Stomach smooth muscle (tissue), 2 donors: Measurements from ENCODE around the gene NACC1.
A peak's percentile ranks its signal among the peaks of the same experiment; 100 is the strongest.
"Not testable (repeated sequence)": the region's sequence is repeated elsewhere in the genome, so short reads cannot be mapped to it uniquely, and the experiment has no call there.

Experiments used
- H3K27ac ChIP-seq: one replicate; pipeline ENCODE4 v1.7.0; 2013; ENCODE audit warnings: mild to moderate bottlenecking, low read length, inconsistent platforms
- H3K27me3 ChIP-seq, 2 donors: one replicate each; pipeline ENCODE4 v1.7.0; 2013; ENCODE audit warnings: low read length in 2 of 2; ENCODE audit not compliant: insufficient read depth in 2 of 2, control insufficient read depth in 1 of 2
- H3K36me3 ChIP-seq, 2 donors: one replicate each; pipeline ENCODE4 v1.7.0; 2013; ENCODE audit warnings: low read length in 2 of 2; ENCODE audit not compliant: control insufficient read depth in 2 of 2, insufficient read depth in 2 of 2
- H3K4me1 ChIP-seq: one replicate; pipeline ENCODE4 v1.7.0; 2013; ENCODE audit warnings: low read length; ENCODE audit not compliant: control insufficient read depth, insufficient read depth
- H3K4me3 ChIP-seq, 2 donors: one replicate each; pipeline ENCODE4 v1.7.0; 2013; ENCODE audit warnings: low read length in 2 of 2
- H3K9ac ChIP-seq, 2 donors: one replicate each; pipeline ENCODE4 v1.7.0; 2013; ENCODE audit warnings: low read length in 2 of 2, mild to moderate bottlenecking in 1 of 2
- H3K9me3 ChIP-seq, 2 donors: one replicate each; pipeline ENCODE4 v1.7.0; 2013; ENCODE audit warnings: low read length in 2 of 2; ENCODE audit not compliant: control insufficient read depth in 2 of 2
- donor health status: healthy.
- donor health status: Pancreatic carcinoma.

NACC1 gene

DNA sequence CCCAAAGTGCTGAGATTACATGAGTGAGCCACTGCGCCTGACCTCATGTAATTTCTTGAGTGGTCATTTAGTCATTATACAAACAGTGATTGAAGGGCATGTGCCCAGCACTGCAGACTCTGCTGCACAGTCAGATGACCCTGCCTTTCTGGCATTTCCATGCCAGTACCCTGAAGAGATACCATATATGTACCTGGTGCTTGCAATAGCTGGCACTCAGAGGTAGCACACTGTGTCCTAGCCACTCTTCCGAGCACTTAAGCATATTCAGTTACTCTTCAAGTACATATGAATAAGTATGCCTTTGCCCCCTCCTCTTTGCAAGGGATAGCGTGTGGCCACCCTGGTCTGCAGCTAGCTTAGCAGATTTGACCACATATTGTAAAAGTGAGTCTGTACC, 16.6 kb downstream of the NACC1 start:
- Histone ChIP-seq H3K4me1 (peaks cover 16% of the 10 kb centered on the region), H3K36me3 (peaks cover 9 to 22% of the 10 kb centered on the region in 2 donors), H3K27me3 (no peaks in the 10 kb centered on the region), H3K9ac (no peak overlapping the region), H3K4me3 (no peak overlapping the region), H3K27ac (peak overlapping the region; percentile 18), H3K9me3 (no peaks in the 10 kb centered on the region)

DNA sequence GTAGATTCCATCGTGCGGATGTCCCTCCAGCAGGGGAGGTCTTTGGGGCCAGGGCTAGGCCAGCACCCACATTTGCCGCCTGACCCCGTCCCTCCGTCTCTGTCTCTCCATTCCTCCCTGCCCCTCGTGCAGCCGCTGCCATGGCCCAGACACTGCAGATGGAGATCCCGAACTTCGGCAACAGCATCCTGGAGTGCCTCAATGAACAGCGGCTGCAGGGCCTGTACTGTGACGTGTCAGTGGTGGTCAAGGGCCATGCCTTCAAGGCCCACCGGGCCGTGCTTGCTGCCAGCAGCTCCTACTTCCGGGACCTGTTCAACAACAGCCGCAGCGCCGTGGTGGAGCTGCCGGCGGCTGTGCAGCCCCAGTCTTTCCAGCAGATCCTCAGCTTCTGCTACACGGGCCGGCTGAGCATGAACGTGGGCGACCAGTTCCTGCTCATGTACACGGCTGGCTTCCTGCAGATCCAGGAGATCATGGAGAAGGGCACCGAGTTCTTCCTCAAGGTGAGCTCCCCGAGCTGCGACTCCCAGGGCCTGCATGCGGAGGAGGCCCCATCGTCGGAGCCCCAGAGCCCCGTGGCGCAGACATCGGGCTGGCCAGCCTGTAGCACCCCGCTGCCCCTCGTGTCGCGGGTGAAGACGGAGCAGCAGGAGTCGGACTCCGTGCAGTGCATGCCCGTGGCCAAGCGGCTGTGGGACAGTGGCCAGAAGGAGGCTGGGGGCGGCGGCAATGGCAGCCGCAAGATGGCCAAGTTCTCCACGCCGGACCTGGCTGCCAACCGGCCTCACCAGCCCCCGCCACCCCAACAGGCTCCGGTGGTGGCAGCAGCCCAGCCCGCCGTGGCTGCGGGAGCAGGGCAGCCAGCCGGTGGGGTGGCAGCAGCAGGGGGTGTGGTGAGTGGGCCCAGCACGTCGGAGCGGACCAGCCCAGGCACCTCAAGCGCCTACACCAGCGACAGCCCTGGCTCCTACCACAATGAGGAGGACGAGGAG, 17.3 kb downstream of the NACC1 start:
- peaks cover 9 to 22% of the 10 kb centered on the region in 2 donors for H3K36me3 ChIP-seq
- H3K27ac ChIP-seq: peak overlapping the region; percentile 18
- no peaks in the 10 kb centered on the region for H3K27me3 ChIP-seq

DNA sequence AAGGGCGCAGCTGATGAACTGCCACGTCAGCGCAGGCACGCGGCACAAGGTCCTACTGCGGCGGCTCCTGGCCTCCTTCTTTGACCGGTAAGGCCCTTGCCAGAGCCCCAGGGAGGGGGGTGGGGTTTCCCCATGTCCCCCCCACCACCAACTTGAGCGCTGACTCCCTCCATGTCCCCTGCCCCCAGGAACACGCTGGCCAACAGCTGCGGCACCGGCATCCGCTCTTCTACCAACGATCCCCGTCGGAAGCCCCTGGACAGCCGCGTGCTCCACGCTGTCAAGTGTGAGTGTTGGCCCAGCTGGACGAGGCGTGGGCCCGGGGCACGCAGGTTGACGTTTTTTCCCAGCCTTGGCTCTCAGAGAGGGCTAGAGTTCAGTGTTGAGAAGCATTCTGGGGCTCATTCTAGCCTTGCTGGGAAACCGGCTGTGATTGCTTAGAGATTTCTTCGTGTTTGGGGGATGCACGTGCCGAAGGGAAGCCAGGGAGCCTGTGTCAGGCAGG, 19.3 kb downstream of the NACC1 start:
- Histone ChIP-seq H3K9me3 (no peaks in the 10 kb centered on the region), H3K4me1 (peaks cover 16% of the 10 kb centered on the region), H3K27ac (no peak overlapping the region), H3K27me3 (no peaks in the 10 kb centered on the region), H3K36me3 (peaks cover 9 to 22% of the 10 kb centered on the region in 2 donors), H3K4me3 (no peak overlapping the region), H3K9ac (no peak overlapping the region)

More for the DNA sequence above, 17.3 kb downstream of the NACC1 start:
- Histone ChIP-seq H3K9me3 (no peaks in the 10 kb centered on the region), H3K9ac (no peak overlapping the region), H3K4me3 (no peak overlapping the region), H3K4me1 (peaks cover 16% of the 10 kb centered on the region)

DNA sequence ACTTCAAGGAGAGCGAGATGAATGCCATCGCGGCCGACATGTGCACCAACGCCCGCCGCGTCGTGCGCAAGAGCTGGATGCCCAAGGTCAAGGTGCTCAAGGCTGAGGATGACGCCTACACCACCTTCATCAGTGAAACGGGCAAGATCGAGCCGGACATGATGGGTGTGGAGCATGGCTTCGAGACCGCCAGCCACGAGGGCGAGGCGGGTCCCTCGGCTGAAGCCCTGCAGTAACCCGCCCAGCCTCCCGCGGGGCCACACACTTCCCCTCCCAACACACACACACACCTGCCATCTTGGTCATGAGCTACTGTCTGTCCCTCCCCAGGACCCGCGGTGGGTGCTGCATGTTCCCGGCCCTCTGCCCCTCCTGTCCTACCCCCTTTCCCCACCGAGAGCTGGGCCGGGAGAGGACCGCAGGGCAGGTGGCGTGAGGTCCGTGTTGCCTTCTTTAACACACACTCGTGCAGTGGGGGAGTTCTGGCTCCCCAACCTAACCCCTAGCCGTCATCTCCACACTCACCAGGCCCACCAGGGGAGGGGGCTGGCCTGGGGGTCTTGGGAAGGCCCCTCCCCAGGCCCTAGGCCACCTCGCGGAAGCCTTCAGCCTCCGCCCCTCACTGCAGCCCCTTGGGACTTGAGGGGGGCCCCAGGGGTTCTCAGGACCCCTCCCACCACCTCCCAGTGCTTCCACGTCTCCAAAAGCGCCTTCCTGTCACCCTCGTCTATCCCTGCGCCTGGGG, 20.3 kb downstream of the NACC1 start:
- H3K9ac ChIP-seq: no peak overlapping the region
- peaks cover 10% of the 10 kb centered on the region for H3K4me1 ChIP-seq
- H3K27ac ChIP-seq: no peak overlapping the region
- H3K4me3 ChIP-seq: no peak overlapping the region
- H3K36me3 ChIP-seq: peaks cover 9 to 20% of the 10 kb centered on the region in 2 donors
- H3K27me3 ChIP-seq: no peaks in the 10 kb centered on the region
- H3K9me3 ChIP-seq: no peaks in the 10 kb centered on the region

DNA sequence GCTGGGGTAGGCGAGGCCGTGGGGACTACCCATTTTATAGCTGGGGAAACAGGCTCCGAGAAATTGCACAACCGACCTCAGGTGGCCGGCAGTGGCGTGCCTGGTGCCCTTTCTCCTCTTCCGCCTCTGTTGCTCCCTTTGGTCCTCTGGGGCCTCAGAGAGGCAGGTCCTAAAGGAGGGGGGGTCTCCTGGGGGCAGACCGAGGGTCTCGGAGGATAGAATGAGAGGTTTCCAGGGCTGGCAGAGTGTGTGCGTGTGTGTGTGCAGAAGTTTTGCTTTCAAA, 20.8 kb downstream of the NACC1 start:
- Histone ChIP-seq H3K4me3 (no peak overlapping the region), H3K27me3 (no peaks in the 10 kb centered on the region), H3K9ac (no peak overlapping the region), H3K36me3 (peaks cover 10 to 20% of the 10 kb centered on the region in 2 donors), H3K9me3 (no peaks in the 10 kb centered on the region), H3K4me1 (peaks cover 10% of the 10 kb centered on the region), H3K27ac (no peak overlapping the region)

DNA sequence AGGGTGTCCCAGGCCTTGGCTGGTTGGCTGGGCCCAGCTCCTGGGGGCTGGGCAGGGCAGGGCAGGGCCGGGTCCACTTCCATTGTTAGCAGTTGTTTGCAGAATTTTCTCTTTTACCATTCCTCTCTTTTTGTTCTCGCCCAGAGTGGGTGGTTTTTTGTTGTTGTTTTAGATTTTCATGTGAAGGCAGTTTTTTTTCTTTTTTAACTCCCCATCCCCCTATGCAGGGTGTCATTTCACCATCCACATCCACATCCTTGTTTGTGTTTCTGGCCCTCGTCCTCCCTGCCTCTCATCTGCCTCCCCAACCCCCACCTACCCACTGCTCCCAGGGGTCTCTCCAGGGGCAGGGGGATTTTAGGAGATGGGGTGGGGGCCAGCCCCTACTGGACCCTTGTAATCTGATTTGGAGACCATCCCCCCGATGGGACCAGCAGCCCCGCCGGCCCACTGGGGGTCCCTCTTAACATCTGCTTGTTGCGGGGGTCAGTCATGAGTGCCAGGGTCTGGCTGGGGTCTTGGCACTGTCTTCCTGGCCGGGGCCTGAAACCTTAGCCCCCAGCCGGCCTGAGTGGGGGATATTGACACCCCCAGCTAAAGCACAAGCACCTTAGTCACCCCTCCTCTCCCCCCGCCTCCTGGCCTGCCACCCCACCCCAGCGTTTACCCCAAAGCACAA, 21.7 kb downstream of the NACC1 start:
- no peak overlapping the region for H3K4me3 ChIP-seq
- peaks cover 17 to 25% of the 10 kb centered on the region in 2 donors for H3K36me3 ChIP-seq
- no peak overlapping the region for H3K27ac ChIP-seq

DNA sequence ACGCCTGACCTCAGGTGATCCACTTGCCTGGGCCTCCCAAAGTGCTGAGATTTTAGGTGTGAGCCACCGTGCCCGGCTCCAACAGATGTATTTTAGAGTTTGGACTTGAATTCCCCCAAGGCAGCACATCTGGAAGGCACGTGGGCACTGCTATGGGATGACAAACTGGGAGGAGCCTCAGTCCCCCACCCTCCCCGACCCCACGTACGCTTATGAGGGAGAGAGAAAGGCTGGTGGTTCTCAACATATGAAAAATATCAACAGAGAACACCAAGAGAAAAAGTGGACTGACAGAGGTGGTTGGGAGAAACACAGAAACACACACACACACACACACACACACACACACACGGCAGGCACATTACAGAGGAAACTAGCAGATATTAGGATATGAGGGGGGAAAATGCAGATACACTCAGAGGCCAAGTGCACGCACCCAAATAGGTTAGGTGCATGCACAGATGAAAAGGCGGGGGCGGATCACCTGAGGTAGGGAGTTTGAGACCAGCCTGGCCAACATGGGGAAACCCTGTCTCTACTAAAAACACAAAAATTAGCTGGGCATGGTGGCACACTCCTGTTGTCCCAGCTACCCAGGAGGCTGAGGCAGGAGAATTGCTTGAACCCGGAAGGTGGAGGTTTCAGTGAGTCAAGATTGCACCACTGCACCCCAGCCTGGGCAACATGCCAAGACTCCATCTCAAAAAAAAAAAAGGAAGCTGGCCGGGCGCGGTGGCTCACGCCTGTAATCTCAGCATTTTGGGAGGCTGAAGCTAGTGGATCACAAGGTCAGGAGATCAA, 28.9 kb downstream of the NACC1 start:
- H3K4me3 ChIP-seq: no peak overlapping the region
- H3K9me3 ChIP-seq: no peaks in the 10 kb centered on the region
- no peak overlapping the region for H3K27ac ChIP-seq
- H3K9ac ChIP-seq: no peak overlapping the region
- H3K27me3 ChIP-seq: no peaks in the 10 kb centered on the region
- H3K36me3 ChIP-seq: peaks cover 8 to 12% of the 10 kb centered on the region in 2 donors
- H3K4me1 ChIP-seq: peaks cover 9% of the 10 kb centered on the region

More for the DNA sequence above, 21.7 kb downstream of the NACC1 start:
- H3K4me1 ChIP-seq: peaks cover 3% of the 10 kb centered on the region
- H3K9ac ChIP-seq: no peak overlapping the region
- H3K27me3 ChIP-seq: no peaks in the 10 kb centered on the region
- no peaks in the 10 kb centered on the region for H3K9me3 ChIP-seq

DNA sequence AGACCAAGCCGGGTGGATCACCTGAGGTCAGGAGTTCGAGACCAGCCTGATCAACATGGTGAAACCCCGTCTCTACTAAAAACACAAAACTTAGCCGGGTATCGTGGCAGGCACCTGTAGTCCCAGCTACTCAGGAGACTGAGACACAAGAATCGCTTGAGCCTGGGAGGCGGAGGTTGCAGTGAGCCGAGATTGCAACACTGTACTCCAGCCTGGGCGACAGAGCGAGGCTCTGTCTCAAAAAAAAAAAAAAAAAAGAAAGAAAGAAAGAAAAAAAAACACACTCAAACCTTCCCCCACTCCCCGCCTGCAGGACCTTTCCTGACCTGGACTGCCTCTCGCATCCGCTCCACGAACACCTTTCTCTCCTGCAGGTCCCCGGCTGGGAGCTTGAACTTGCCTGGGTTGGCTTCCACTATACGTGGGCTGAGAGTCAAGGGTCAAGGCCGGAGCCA, 31.1 kb downstream of the NACC1 start:
- Histone ChIP-seq H3K4me3 (peak overlapping the region; percentile 97 to 98), H3K27ac (peak overlapping the region; percentile 100), H3K9ac (peak overlapping the region; percentile 60 to 100), H3K4me1 (peaks cover 22% of the 10 kb centered on the region)
- not testable (repeated sequence) for H3K27me3 ChIP-seq, H3K9me3 ChIP-seq, H3K36me3 ChIP-seq

DNA sequence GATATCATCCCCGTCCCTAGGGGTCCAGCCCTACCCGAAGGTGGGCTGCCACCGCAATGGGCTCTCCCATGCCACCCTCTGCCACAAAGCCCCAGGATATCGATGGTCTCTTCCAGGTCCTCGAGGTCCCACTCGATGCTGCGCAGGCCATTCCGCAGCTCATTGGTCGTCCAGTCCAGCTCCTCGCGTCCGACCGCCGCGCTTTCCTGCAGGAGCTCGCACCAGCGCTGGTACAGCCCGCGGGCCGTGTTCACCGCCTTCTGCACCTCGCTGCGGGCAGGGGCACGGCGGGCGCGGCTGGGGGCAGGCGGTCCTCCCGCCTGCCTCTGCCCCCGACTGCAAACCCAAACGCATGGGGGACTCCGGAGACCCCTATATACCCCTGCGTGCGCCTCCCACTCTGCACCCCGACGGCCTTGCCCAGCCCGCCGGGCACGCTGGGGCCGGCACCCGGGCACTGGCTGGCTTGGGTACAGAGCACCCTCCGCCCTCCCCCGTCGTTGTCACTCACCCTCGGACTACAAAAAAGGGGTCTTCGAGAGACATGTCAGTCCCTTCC, 31.6 kb downstream of the NACC1 start:
- H3K27me3 ChIP-seq: no peaks in the 10 kb centered on the region
- H3K27ac ChIP-seq: peak overlapping the region; percentile 100
- peak overlapping the region; percentile 60 to 100 for H3K9ac ChIP-seq
- peaks cover 2 to 4% of the 10 kb centered on the region in 2 donors for H3K36me3 ChIP-seq
- H3K9me3 ChIP-seq: no peaks in the 10 kb centered on the region
- H3K4me1 ChIP-seq: peaks cover 26% of the 10 kb centered on the region
- H3K4me3 ChIP-seq: peak overlapping the region; percentile 97 to 98
